Right lobe of liver (tissue), 4 donors: ENCODE data around the gene ADGRV1.

Experiments used
- CTCF ChIP-seq, 4 donors: fragments of 200-600 bp in 3 of 4; fragments of 450-650 bp in 1 of 4; IDR thresholded peaks; one replicate each; pipeline versions ENCODE4 v1.5.1 to v1.8.0; 2016 to 2022; ENCODE audit warnings: antibody characterized with exemption in 4 of 4, mild to moderate bottlenecking in 2 of 4
- POLR2A ChIP-seq: fragments of 450-650 bp; IDR thresholded peaks from one replicate; pipeline ENCODE4 v1.6.1; 2017; ENCODE audit warnings: antibody characterized with exemption, mild to moderate bottlenecking
- donor health status: DM: no; HTN: no; CAD: no.
- donor health status: DM: no; HTN: no; CAD: no.
- donor health status: DM: no; HTN: yes; CAD: no.

- no peak for TF ChIP-seq CTCF (IDR thresholded peaks at IDR 0.05)
- no peak for TF ChIP-seq POLR2A
Observed at GRCh38 chr5:91189480-91190313, 631.1 kb downstream of the ADGRV1 start.
